Measurements from ENCODE around the gene ZNF560.

- TF ChIP-seq CTCF (IDR thresholded peaks at IDR 0.05) (no peak), EP300 (IDR thresholded peaks at IDR 0.05) (no peak)
These were observed 13.3 kb downstream of the ZNF560 start for GRCh38 chr19:9485140-9485539.
